Adrenal gland (tissue), 12 donors: ENCODE measurements around the gene PDLIM5. TPM values are rescaled to one million over a fixed set of nuclear protein-coding genes. Genes with fewer than 3 reads are reported as not detected.

ENCODE experiments used
- DNase-seq, 7 donors: peaks; one replicate each; pipeline ENCODE4 v3.0.0-alpha.2; 2019 to 2020
- H3K27ac ChIP-seq, 5 donors: fragments of 200-600 bp; sonication (generic) in 4 of 5; 1 replicate in 3 of 5; 2 replicates in 2 of 5; pipeline versions ENCODE4 v1.5.1 to v1.8.0; 2016 to 2020; ENCODE audit warnings: mild to moderate bottlenecking in 1 of 5
- H3K27me3 ChIP-seq: fragments of 200-600 bp; 2 replicates; pipeline ENCODE4 v1.8.0; 2021
- H3K36me3 ChIP-seq, 2 donors: fragments of 200-600 bp; replicated peaks in 1 of 2; 1 replicate in 1 of 2; 2 replicates in 1 of 2; pipeline versions ENCODE4 v1.5.1 to v1.8.0; 2018 to 2022
- H3K4me1 ChIP-seq, 2 donors: fragments of 200-600 bp; replicated peaks in 1 of 2; 1 replicate in 1 of 2; 2 replicates in 1 of 2; pipeline versions ENCODE4 v1.5.1 to v1.8.0; 2018 to 2021
- H3K4me3 ChIP-seq, 4 donors: fragments of 200-600 bp; sonication (generic) in 3 of 4; one replicate each; pipeline ENCODE4 v1.5.1; 2016 to 2018
- H3K9me3 ChIP-seq, 3 donors: fragments of 200-600 bp; sonication (generic) in 1 of 3; replicated peaks in 1 of 3; 1 replicate in 2 of 3; 2 replicates in 1 of 3; pipeline versions ENCODE4 v1.5.1 to v1.8.0; 2016 to 2021
- CTCF ChIP-seq, 6 experiments: fragments of 450-650 bp in 4 of 6; fragments of 200-600 bp in 2 of 6; sonication (generic) in 1 of 6; IDR thresholded peaks; 1 replicate in 5 of 6; 2 replicates in 1 of 6; pipeline versions ENCODE4 v1.5.1 to v1.8.0; 2016 to 2021; ENCODE audit warnings: antibody characterized with exemption in 6 of 6, mild to moderate bottlenecking in 2 of 6, moderate library complexity in 1 of 6
- POLR2A ChIP-seq, 2 donors: fragments of 450-650 bp; IDR thresholded peaks; one replicate each; pipeline ENCODE4 v1.6.1; 2017; ENCODE audit warnings: antibody characterized with exemption in 2 of 2, mild to moderate bottlenecking in 2 of 2, moderate library complexity in 1 of 2
- WGBS, 4 donors: extraction: QIAGEN DNeasy Blood & Tissue Kit in 2 of 4; methylation state at CpG; one replicate each; pipeline versions ENCODE4 v1.1.5 to v1.1.7; 2013 to 2017; 5-methylcytosine and 5-hydroxymethylcytosine counted together
- intact Hi-C, 2 donors: fragments of 100-400 bp; cut with DNase I; formaldehyde crosslinking; loops; one replicate each; pipeline versions ENCODE4 v1.14.1 to v1.15.0; 2022 to 2023
- polyA plus RNA-seq, 3 donors: library from polyadenylated mRNA; stranded (reverse); fragments of 200-250 nt in 2 of 3; fragments of 350-450 nt in 1 of 3; fragmentation: Illumina TruSeq in 1 of 3; extraction: RNeasy Lipid Tissue Mini Kit (QIAGEN cat#74804) in 1 of 3; gene quantifications; one replicate each; pipeline ENCODE4 v1.2.3, GENCODE V29; 2013 to 2014
- total RNA-seq, 9 donors: library from RNA; depleted of rRNA in 4 of 9; stranded (reverse); fragments of >200 nt in 4 of 9; fragments of 120-200 nt in 1 of 9; fragmentation: NEBNext Ultra II Directional in 1 of 9; extraction: Animal tissue kit (Norgen Biotek cat#: 25700) in 1 of 9; gene quantifications; one replicate each; pipeline versions ENCODE4 v1.1.0 to v1.2.4, GENCODE V29; 2013 to 2023
- donor health status: healthy with polysubstance abuse.
- donor health status: Bipolar disorder and iron deficiency.
- donor health status: DM: yes; HTN: yes; CAD: no.
- donor health status: DM: no; HTN: no; CAD: no.
- donor health status: DM: no; HTN: no; CAD: no.
- donor health status: DM: yes; HTN: yes; CAD: no.

Gene PDLIM5
- total and polyA plus RNA-seq, 12 donors = 26.2 to 150 (median 84.0) TPM

GRCh38 chr4:94431388-94431787, 20.4 kb upstream of the PDLIM5 start:
- no peak for DNase-seq
- 90 to 98% (median 94%) methylated on average over 3 of the region's 3 CpGs for WGBS, 4 donors
- H3K36me3 ChIP-seq = no peaks in the 10 kb centered on the region
- H3K4me1 ChIP-seq = no peaks in the 10 kb centered on the region
- H3K27me3 ChIP-seq = no peaks in the 10 kb centered on the region
- peaks cover 0 to 9% (median 0%) of the 10 kb centered on the region in 3 donors for H3K9me3 ChIP-seq
- intact Hi-C loops = no loop called here
- H3K27ac ChIP-seq = no peak overlapping the region
- TF ChIP-seq POLR2A (IDR thresholded peaks at IDR 0.05) = no peak
- TF ChIP-seq CTCF (IDR thresholded peaks at IDR 0.05) = no peak
- H3K4me3 ChIP-seq = no peak overlapping the region

DNA sequence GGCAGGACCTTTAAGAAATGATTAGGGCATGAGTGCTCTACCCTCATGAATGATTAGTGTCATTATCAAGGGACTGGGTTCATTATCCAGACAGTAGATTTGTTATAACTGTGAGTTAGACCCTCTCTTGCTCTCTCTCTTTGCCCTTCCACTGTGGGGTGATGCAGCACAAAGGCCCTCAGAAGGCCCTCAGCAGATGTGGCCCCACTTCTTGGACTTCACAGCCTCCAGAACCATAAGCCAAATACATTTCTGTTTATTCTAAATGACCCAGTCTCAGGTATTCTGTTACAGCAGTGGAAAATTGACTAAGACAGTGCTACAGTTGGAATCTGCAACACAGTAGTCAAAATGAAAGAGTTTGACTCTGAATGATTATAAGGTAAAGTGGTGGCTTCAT, 17.2 kb upstream of the PDLIM5 start:
- intact Hi-C loops = no loop called here
- Histone ChIP-seq H3K27ac (no peak overlapping the region), H3K36me3 (no peaks in the 10 kb centered on the region), H3K4me3 (no peak overlapping the region), H3K4me1 (no peaks in the 10 kb centered on the region), H3K27me3 (no peaks in the 10 kb centered on the region), H3K9me3 (no peaks in the 10 kb centered on the region)
- no peak for TF ChIP-seq POLR2A (IDR thresholded peaks at IDR 0.05)
- TF ChIP-seq CTCF (IDR thresholded peaks at IDR 0.05) = no peak
- DNase-seq = no peak

DNA sequence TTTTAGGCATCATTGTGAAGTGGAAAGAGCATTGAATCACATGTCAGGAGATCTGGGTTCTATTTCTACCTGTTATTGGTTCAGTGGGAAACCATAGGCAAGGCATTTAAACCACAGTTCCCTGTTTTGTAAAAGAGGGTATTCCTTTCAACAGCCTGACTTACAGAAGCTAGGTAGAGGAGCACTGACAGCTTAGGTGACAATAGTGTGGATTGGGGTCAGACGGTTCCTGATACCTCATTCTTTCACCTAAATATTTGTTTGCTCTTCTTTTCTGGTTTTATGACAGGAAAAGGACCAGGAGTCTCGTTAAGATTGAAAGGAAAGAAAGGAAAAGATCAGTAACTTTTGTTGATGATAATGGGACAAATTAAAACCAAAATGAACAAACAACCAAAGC, 15.9 kb upstream of the PDLIM5 start:
- no peaks in the 10 kb centered on the region for H3K36me3 ChIP-seq
- no peak for DNase-seq
- no peaks in the 10 kb centered on the region for H3K4me1 ChIP-seq
- no peak for TF ChIP-seq POLR2A (IDR thresholded peaks at IDR 0.05)
- TF ChIP-seq CTCF (IDR thresholded peaks at IDR 0.05) = no peak
- intact Hi-C loops = no loop called here
- H3K27ac ChIP-seq = no peak overlapping the region
- no peaks in the 10 kb centered on the region for H3K9me3 ChIP-seq
- no peaks in the 10 kb centered on the region for H3K27me3 ChIP-seq
- H3K4me3 ChIP-seq = no peak overlapping the region
- 61 to 77% (median 72%) methylated on average over 2 of the region's 2 CpGs for WGBS, 4 donors

GRCh38 chr4:94436512-94436911, 15.2 kb upstream of the PDLIM5 start:
- whole genome bisulfite sequencing, 4 donors = 91 to 98% (median 97%) methylated on average over 1 of the region's 1 CpG

More at GRCh38 chr4:94436512-94436911, 15.2 kb upstream of the PDLIM5 start:
- TF ChIP-seq CTCF (IDR thresholded peaks at IDR 0.05) = no peak
- no peak for TF ChIP-seq POLR2A (IDR thresholded peaks at IDR 0.05)
- Histone ChIP-seq H3K9me3 (no peaks in the 10 kb centered on the region), H3K27ac (no peak overlapping the region), H3K4me3 (no peak overlapping the region), H3K36me3 (no peaks in the 10 kb centered on the region), H3K4me1 (no peaks in the 10 kb centered on the region), H3K27me3 (no peaks in the 10 kb centered on the region)
- no peak for DNase-seq
- intact Hi-C loops = no loop called here
